ENCODE measurements around the gene SHISAL2A. TPM values are rescaled to one million over a fixed set of nuclear protein-coding genes. Genes with fewer than 3 reads are reported as not detected.

Gene SHISAL2A
- total and polyA plus RNA-seq, 12 donors, result 0.11 to 1.9 (median 0.55) TPM; not detected in 3

GRCh38 chr1:52604063-52604770 is 28.8 kb upstream of the SHISAL2A start:
- 26 to 65% (median 53%) methylated on average over 3 of the region's 3 CpGs for WGBS, 4 donors
- no peaks in the 10 kb centered on the region for H3K27me3 ChIP-seq
- no peak overlapping the region for H3K27ac ChIP-seq
- peaks cover 12 to 26% of the 10 kb centered on the region in 2 donors for H3K4me1 ChIP-seq (replicated peaks in 1 of 2)
- intact Hi-C loops (cut with DNase I), result no loop called here
- no peak for DNase-seq
- H3K9me3 ChIP-seq (replicated peaks in 1 of 3), result no peaks in the 10 kb centered on the region
- no peak overlapping the region for H3K4me3 ChIP-seq
- TF ChIP-seq CTCF (IDR thresholded peaks at IDR 0.05), result no peak
- no peak for TF ChIP-seq POLR2A (IDR thresholded peaks at IDR 0.05)
- H3K36me3 ChIP-seq (replicated peaks in 1 of 2), result peaks cover 0 to 12% of the 10 kb centered on the region in 2 donors

- Histone ChIP-seq H3K4me3 (no peak overlapping the region), H3K9me3 (replicated peaks in 1 of 3) (no peaks in the 10 kb centered on the region), H3K4me1 (replicated peaks in 1 of 2) (no peaks in the 10 kb centered on the region), H3K36me3 (replicated peaks in 1 of 2) (no peaks in the 10 kb centered on the region), H3K27ac (no peak overlapping the region), H3K27me3 (no peaks in the 10 kb centered on the region)
- TF ChIP-seq CTCF (IDR thresholded peaks at IDR 0.05), result no peak
- TF ChIP-seq POLR2A (IDR thresholded peaks at IDR 0.05), result no peak
- intact Hi-C loops (cut with DNase I), result no loop called here
- DNase-seq, result no peak
- 46 to 64% (median 60%) methylated on average over 2 of the region's 2 CpGs for WGBS, 4 donors
Measured at GRCh38 chr1:52613636-52614373, 19.2 kb upstream of the SHISAL2A start.

- H3K36me3 ChIP-seq (replicated peaks in 1 of 2), result no peaks in the 10 kb centered on the region
- no peak for TF ChIP-seq CTCF (IDR thresholded peaks at IDR 0.05)
- intact Hi-C loops (cut with DNase I), result no loop called here
- DNase-seq, result no peak
- H3K27me3 ChIP-seq, result no peaks in the 10 kb centered on the region
- whole genome bisulfite sequencing, 4 donors, result 91 to 97% (median 94%) methylated on average over 5 of the region's 5 CpGs
- H3K9me3 ChIP-seq (replicated peaks in 1 of 3), result no peaks in the 10 kb centered on the region
- no peaks in the 10 kb centered on the region for H3K4me1 ChIP-seq (replicated peaks in 1 of 2)
- H3K4me3 ChIP-seq, result no peak overlapping the region
- H3K27ac ChIP-seq, result no peak overlapping the region
Measured at GRCh38 chr1:52614671-52615070, 18.3 kb upstream of the SHISAL2A start.

- no peak for TF ChIP-seq CTCF (IDR thresholded peaks at IDR 0.05)
- TF ChIP-seq POLR2A (IDR thresholded peaks at IDR 0.05), result no peak
- DNase-seq, result no peak
- no peaks in the 10 kb centered on the region for H3K27me3 ChIP-seq
- H3K36me3 ChIP-seq (replicated peaks in 1 of 2), result no peaks in the 10 kb centered on the region
- WGBS, 4 donors, result 68 to 79% (median 74%) methylated on average over 5 of the region's 5 CpGs
- no peaks in the 10 kb centered on the region for H3K4me1 ChIP-seq (replicated peaks in 1 of 2)
- no peak overlapping the region for H3K4me3 ChIP-seq
- intact Hi-C loops (cut with DNase I), result no loop called here
- H3K9me3 ChIP-seq (replicated peaks in 1 of 3), result no peaks in the 10 kb centered on the region
- no peak overlapping the region for H3K27ac ChIP-seq
Measured at GRCh38 chr1:52615489-52616042, 17.4 kb upstream of the SHISAL2A start.

Data from adrenal gland (tissue), 12 donors.